Natural killer cell (primary cell): ENCODE data around the gene CCL14. TPM values are rescaled to one million over a fixed set of nuclear protein-coding genes. Genes with fewer than 3 reads are reported as not detected.
"Not testable (repeated sequence)": the region's sequence is repeated elsewhere in the genome, so short reads cannot be mapped to it uniquely, and the experiment has no call there.

Experiments
- ATAC-seq, 3 donors: fragments of 150-1000 bp in 2 of 3; fragments of 200-7000 bp in 1 of 3; cut with Tn5 transposase; 1 replicate in 1 of 3; 2 replicates in 2 of 3; pipeline ENCODE4 v1.10.0; 2021; ENCODE audit warnings: mild to moderate bottlenecking in 2 of 3, moderate library complexity in 2 of 3
- DNase-seq, 2 donors: peaks; one replicate each; pipeline versions ENCODE4 v3.0.0 to v3.0.0-alpha.2; 2013 to 2021; ENCODE audit warnings: mixed read lengths in 1 of 2
- H3K27ac ChIP-seq: one replicate; pipeline ENCODE4 v1.5.1; 2013; ENCODE audit warnings: mild to moderate bottlenecking, low read length
- H3K27me3 ChIP-seq: one replicate; pipeline ENCODE4 v1.6.1; 2013; ENCODE audit warnings: low read length; ENCODE audit not compliant: control insufficient read depth, insufficient read depth
- H3K36me3 ChIP-seq: one replicate; pipeline ENCODE4 v1.6.1; 2013; ENCODE audit warnings: low read length; ENCODE audit not compliant: control insufficient read depth, insufficient read depth
- H3K4me1 ChIP-seq: one replicate; pipeline ENCODE4 v1.6.1; 2013; ENCODE audit warnings: low read length; ENCODE audit not compliant: control insufficient read depth, insufficient read depth
- H3K4me3 ChIP-seq: one replicate; pipeline ENCODE4 v1.5.1; 2013; ENCODE audit warnings: low read length
- H3K9me3 ChIP-seq: one replicate; pipeline ENCODE4 v1.6.1; 2013; ENCODE audit warnings: low read length; ENCODE audit not compliant: control insufficient read depth, insufficient read depth
- H3K27ac Mint-ChIP-seq, 2 donors: one replicate each; pipeline ENCODE4 v1.8.0; 2022; ENCODE audit warnings: mild to moderate bottlenecking in 2 of 2, mixed read lengths in 2 of 2, moderate library complexity in 1 of 2
- H3K27me3 Mint-ChIP-seq, 2 donors: one replicate each; pipeline ENCODE4 v1.8.0; 2022; ENCODE audit warnings: low read depth in 2 of 2, mixed read lengths in 2 of 2
- H3K36me3 Mint-ChIP-seq: one replicate; pipeline ENCODE4 v1.8.0; 2022; ENCODE audit warnings: mixed read lengths
- H3K4me1 Mint-ChIP-seq, 2 donors: one replicate each; pipeline ENCODE4 v1.8.0; 2022; ENCODE audit warnings: mixed read lengths in 2 of 2
- H3K4me3 Mint-ChIP-seq: one replicate; pipeline ENCODE4 v1.8.0; 2022; ENCODE audit warnings: mild to moderate bottlenecking, moderate library complexity, mixed read lengths
- H3K9me3 Mint-ChIP-seq, 2 donors: one replicate each; pipeline ENCODE4 v1.8.0; 2022; ENCODE audit warnings: mixed read lengths in 2 of 2
- WGBS: methylation state at CpG from one replicate; pipeline ENCODE4 v1.1.7; 2013; ENCODE audit warnings: missing lambda C conversion rate; ENCODE audit not compliant: insufficient coverage; 5-methylcytosine and 5-hydroxymethylcytosine counted together
- intact Hi-C: fragments of 100-400 bp; cut with micrococcal nuclease; formaldehyde crosslinking; loops from one replicate; pipeline ENCODE4 v1.14.2; 2022
- total RNA-seq, 4 donors: library from RNA; stranded (reverse); fragments of 120-200 nt in 1 of 4; gene quantifications; one replicate each; pipeline versions ENCODE4 v1.2.3 to v1.2.4, GENCODE V29; 2013 to 2022
- TF ChIP-seq, protein P1 (sequence below): fragments of 200-600 bp; IDR thresholded peaks from one replicate; pipeline ENCODE4 v1.8.0; 2022; ENCODE audit warnings: antibody characterized with exemption

CCL14 gene
- total RNA-seq, 3 donors from 2014 or later (not counting 1 experiment from before 2014, with no cell fraction given): not detected

DNA sequence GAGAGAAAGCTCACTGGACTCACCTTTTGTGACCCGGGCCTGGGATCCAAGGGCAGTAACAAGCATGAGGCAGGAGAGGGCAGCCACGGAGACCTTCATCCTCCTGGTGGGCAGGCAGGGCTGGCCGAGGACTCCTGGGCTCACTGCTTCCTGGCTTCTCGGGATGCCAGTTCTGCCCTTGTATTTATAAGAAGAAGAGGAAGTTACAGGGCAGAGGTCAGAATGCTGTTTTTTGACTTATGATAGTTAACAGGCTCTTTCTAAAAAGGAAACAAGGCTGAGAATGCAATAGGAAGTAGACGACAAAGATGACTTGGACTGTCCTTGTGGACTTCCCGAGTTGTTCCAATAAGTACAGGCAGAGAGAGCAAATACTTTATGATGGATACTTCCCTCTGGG, 31.3 kb upstream of the CCL14 start, which contains the start of gene CCL23:
CCL23 (minus strand) TSS at position 174 of the 400 bp plus-strand sequence; CDS start at position 99, 75 bp downstream.
- Mint-ChIP-seq H3K4me1 (peaks cover 25 to 26% of the 10 kb centered on the region in 2 donors), H3K9me3 (no peaks in the 10 kb centered on the region), H3K27ac (peak within 1 kb of the TSS; percentile 56 to 60), H3K27me3 (peaks cover 0 to 8% of the 10 kb centered on the region in 2 donors), H3K4me3 (peak within 1 kb of the TSS; percentile 36), H3K36me3 (no peaks in the 10 kb centered on the region)
- no peak for DNase-seq
- no peak within 1 kb of the TSS for H3K27ac ChIP-seq
- H3K4me1 ChIP-seq: peaks cover 5% of the 10 kb centered on the region
- peaks cover 4% of the 10 kb centered on the region for H3K9me3 ChIP-seq
- H3K36me3 ChIP-seq: no peaks in the 10 kb centered on the region
- peak; percentile 10 to 50 (median 36) for ATAC-seq
- no peak within 1 kb of the TSS for H3K4me3 ChIP-seq
- intact Hi-C loops: no loop called here
- TF ChIP-seq, protein P1, sequence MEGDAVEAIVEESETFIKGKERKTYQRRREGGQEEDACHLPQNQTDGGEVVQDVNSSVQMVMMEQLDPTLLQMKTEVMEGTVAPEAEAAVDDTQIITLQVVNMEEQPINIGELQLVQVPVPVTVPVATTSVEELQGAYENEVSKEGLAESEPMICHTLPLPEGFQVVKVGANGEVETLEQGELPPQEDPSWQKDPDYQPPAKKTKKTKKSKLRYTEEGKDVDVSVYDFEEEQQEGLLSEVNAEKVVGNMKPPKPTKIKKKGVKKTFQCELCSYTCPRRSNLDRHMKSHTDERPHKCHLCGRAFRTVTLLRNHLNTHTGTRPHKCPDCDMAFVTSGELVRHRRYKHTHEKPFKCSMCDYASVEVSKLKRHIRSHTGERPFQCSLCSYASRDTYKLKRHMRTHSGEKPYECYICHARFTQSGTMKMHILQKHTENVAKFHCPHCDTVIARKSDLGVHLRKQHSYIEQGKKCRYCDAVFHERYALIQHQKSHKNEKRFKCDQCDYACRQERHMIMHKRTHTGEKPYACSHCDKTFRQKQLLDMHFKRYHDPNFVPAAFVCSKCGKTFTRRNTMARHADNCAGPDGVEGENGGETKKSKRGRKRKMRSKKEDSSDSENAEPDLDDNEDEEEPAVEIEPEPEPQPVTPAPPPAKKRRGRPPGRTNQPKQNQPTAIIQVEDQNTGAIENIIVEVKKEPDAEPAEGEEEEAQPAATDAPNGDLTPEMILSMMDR: no peak
- 29% methylated on average over 6 of the region's 6 CpGs for whole genome bisulfite sequencing
- H3K27me3 ChIP-seq: no peaks in the 10 kb centered on the region

DNA sequence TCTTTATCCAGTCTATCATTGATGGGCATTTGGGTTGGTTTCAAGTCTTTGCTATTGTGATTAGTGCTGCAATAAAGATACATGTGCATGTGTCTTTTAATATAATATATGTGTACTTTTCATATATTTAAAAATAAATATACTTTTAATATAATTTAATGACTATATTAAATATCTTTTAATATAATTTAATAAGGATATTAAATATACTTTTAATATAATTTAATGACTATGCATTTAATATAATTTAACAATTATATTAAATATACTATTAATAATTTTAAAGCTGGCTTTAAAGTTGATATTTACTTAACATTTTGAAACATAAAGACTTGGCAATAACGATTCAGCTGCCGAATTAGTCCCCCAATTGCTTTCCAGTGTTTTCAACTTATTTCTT, 30.0 kb upstream of the CCL14 start:
- H3K36me3 ChIP-seq: no peaks in the 10 kb centered on the region
- no peak for ATAC-seq
- WGBS: no CpG with 5 or more reads among the region's 2 CpGs
- no peak for DNase-seq
- peaks cover 3% of the 10 kb centered on the region for H3K9me3 ChIP-seq
- H3K4me3 ChIP-seq: no peak overlapping the region
- peaks cover 0 to 8% of the 10 kb centered on the region in 2 donors for H3K27me3 Mint-ChIP-seq
- no peak overlapping the region for H3K4me3 Mint-ChIP-seq
- TF ChIP-seq, protein P1: no peak
- H3K9me3 Mint-ChIP-seq: no peaks in the 10 kb centered on the region
- H3K4me1 Mint-ChIP-seq: peaks cover 31 to 36% of the 10 kb centered on the region in 2 donors
- intact Hi-C loops: no loop called here
- peaks cover 5% of the 10 kb centered on the region for H3K4me1 ChIP-seq
- no peak overlapping the region for H3K27ac ChIP-seq
- H3K27ac Mint-ChIP-seq: no peak overlapping the region
- H3K27me3 ChIP-seq: no peaks in the 10 kb centered on the region
- H3K36me3 Mint-ChIP-seq: no peaks in the 10 kb centered on the region

DNA sequence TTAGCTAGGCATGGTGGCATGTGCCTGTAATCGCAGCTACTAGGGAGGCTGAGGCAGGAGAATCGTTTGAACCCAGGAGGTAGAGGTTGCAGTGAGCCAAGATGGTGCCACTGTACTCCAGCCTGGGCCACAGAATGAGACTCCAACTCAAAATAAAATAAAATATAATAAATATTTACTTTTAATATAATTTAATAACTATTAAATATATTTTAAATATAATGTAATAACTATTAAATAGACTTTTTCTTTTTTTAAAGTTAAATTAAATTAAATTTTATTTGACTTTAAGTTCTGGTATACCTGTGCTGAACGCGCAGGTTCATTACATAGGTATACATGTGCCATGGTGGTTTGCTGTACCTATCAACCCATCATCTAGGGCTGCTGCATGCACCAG, 29.4 kb upstream of the CCL14 start:
- peaks cover 38 to 43% of the 10 kb centered on the region in 2 donors for H3K4me1 Mint-ChIP-seq
- ATAC-seq, H3K36me3 Mint-ChIP-seq, H3K27me3 Mint-ChIP-seq, H3K36me3 ChIP-seq, H3K9me3 Mint-ChIP-seq, H3K4me3 ChIP-seq, H3K4me1 ChIP-seq, H3K27ac ChIP-seq, H3K9me3 ChIP-seq, intact Hi-C loops, H3K4me3 Mint-ChIP-seq, DNase-seq, H3K27ac Mint-ChIP-seq, H3K27me3 ChIP-seq: not testable (repeated sequence)
- 95% methylated on average over 4 of the region's 4 CpGs for WGBS

DNA sequence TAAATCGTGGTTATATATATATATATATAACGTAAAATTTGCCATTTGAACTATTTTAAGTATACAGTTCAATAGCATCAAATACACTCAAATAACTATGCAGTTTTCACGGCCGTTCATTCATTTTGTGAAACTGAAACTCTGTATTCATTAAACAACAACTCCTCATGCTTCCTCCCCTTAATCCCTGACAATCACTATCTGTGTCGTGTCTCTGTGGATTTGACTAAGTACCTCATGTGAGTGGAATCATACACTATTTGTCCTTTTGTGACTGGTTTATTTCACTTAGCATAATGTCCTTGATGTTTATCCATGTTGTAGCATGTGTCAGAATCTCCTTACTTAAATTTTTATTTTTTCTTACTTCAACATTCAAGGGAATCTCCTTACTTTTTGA, 28.4 kb upstream of the CCL14 start:
- Histone ChIP-seq H3K4me1 (peaks cover 5% of the 10 kb centered on the region), H3K27me3 (no peaks in the 10 kb centered on the region), H3K9me3 (peaks cover 3% of the 10 kb centered on the region), H3K36me3 (no peaks in the 10 kb centered on the region), H3K4me3 (no peak overlapping the region), H3K27ac (no peak overlapping the region)
- 96% methylated on average over 3 of the region's 5 CpGs for WGBS
- no peaks in the 10 kb centered on the region for H3K36me3 Mint-ChIP-seq
- peaks cover 47 to 49% of the 10 kb centered on the region in 2 donors for H3K4me1 Mint-ChIP-seq
- TF ChIP-seq, protein P1: no peak
- no peaks in the 10 kb centered on the region for H3K27me3 Mint-ChIP-seq
- intact Hi-C loops: no loop called here
- H3K27ac Mint-ChIP-seq: no peak overlapping the region
- H3K9me3 Mint-ChIP-seq: no peaks in the 10 kb centered on the region
- ATAC-seq (no peak), DNase-seq (no peak)
- no peak overlapping the region for H3K4me3 Mint-ChIP-seq
